Measurements from ENCODE around the gene KCNN1. TPM values are rescaled to one million over a fixed set of nuclear protein-coding genes. Genes with fewer than 3 reads are reported as not detected.

The KCNN1 gene
- total and polyA plus RNA-seq, 9 of the 15 experiments (the other 6 are each of a cell fraction or from before 2014, with no cell fraction given), result 0.01 to 6.2 (median 0.72) TPM

DNA sequence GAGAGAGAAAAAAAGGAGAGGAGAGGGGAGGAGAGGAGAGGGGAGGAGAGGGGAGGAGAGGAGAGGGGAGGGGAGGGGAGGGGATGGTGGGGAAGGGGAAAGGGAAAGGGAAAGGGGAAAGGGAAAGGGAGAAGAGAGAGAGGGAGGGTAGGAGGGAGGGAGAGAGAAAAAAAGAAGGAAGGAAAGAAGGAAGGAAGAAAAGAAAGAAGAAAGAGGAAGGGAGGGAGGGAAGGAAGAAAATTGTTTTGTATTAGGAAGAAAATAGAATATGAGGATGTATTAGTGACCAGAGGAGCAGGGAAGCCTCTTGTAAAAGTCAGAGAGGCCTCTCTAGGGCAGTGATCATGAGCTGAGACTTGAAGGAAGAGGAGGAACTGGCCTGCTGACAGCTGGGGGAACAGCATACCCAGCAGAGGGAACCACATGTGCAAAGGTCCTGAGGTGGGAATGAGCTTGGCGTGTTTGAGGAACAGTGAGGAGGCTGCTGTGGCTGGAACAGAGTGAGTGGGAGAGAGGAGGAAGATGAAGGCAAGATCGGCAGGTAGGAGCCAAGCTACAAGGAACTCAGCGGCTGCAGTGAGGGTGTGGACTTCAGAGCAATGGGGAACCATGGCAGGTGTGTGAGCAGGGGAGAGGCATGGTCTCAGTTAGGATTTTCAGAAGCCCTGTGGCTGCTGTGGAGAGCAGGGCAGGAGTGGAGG is 9.6 kb upstream of the KCNN1 start (continued):
- TF ChIP-seq BMI1 (IDR thresholded peaks at IDR 0.05; ENCODE audit: low read length), result no peak
- TF ChIP-seq ZNF224 (CRISPR knock-in tag; IDR thresholded peaks at IDR 0.05), result no peak
- TF ChIP-seq POLR3G (IDR thresholded peaks at IDR 0.05; ENCODE audit: extremely low read depth, insufficient read length, insufficient replicate concordance), result no peak
- no peak for TF ChIP-seq EHMT2 (IDR thresholded peaks at IDR 0.05)
- TF ChIP-seq SMARCA5 (IDR thresholded peaks at IDR 0.05), result peak; percentile 92
- TF ChIP-seq HSF4 (CRISPR knock-in tag; IDR thresholded peaks at IDR 0.05; ENCODE audit: borderline replicate concordance), result no peak
- TF ChIP-seq ZNF239 (CRISPR knock-in tag; IDR thresholded peaks at IDR 0.05), result no peak
- TF ChIP-seq MCM2 (IDR thresholded peaks at IDR 0.05; ENCODE audit: low read depth), result no peak
- TF ChIP-seq KDM2B (CRISPR knock-in tag; IDR thresholded peaks at IDR 0.05), result no peak
- TF ChIP-seq SUPT5H (IDR thresholded peaks at IDR 0.05), result no peak
- TF ChIP-seq, protein P1, sequence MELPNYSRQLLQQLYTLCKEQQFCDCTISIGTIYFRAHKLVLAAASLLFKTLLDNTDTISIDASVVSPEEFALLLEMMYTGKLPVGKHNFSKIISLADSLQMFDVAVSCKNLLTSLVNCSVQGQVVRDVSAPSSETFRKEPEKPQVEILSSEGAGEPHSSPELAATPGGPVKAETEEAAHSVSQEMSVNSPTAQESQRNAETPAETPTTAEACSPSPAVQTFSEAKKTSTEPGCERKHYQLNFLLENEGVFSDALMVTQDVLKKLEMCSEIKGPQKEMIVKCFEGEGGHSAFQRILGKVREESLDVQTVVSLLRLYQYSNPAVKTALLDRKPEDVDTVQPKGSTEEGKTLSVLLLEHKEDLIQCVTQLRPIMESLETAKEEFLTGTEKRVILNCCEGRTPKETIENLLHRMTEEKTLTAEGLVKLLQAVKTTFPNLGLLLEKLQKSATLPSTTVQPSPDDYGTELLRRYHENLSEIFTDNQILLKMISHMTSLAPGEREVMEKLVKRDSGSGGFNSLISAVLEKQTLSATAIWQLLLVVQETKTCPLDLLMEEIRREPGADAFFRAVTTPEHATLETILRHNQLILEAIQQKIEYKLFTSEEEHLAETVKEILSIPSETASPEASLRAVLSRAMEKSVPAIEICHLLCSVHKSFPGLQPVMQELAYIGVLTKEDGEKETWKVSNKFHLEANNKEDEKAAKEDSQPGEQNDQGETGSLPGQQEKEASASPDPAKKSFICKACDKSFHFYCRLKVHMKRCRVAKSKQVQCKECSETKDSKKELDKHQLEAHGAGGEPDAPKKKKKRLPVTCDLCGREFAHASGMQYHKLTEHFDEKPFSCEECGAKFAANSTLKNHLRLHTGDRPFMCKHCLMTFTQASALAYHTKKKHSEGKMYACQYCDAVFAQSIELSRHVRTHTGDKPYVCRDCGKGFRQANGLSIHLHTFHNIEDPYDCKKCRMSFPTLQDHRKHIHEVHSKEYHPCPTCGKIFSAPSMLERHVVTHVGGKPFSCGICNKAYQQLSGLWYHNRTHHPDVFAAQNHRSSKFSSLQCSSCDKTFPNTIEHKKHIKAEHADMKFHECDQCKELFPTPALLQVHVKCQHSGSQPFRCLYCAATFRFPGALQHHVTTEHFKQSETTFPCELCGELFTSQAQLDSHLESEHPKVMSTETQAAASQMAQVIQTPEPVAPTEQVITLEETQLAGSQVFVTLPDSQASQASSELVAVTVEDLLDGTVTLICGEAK (IDR thresholded peaks at IDR 0.05), result no peak
- TF ChIP-seq, protein P1 (CRISPR knock-in tag; IDR thresholded peaks at IDR 0.05), result no peak
- TF ChIP-seq, protein P2, sequence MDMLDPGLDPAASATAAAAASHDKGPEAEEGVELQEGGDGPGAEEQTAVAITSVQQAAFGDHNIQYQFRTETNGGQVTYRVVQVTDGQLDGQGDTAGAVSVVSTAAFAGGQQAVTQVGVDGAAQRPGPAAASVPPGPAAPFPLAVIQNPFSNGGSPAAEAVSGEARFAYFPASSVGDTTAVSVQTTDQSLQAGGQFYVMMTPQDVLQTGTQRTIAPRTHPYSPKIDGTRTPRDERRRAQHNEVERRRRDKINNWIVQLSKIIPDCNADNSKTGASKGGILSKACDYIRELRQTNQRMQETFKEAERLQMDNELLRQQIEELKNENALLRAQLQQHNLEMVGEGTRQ (CRISPR knock-in tag; IDR thresholded peaks at IDR 0.05), result no peak
- TF ChIP-seq RNF2 (IDR thresholded peaks at IDR 0.05), result no peak
- 0 out of 4 replicates have a peak, but pooled peaks of 1 of the 2 experiments have one; percentile 46 for TF ChIP-seq RCOR1 (IDR thresholded peaks at IDR 0.05; ENCODE audit: borderline replicate concordance in 1 of 2, low read depth in 2 of 2, low read length in 2 of 2)
- TF ChIP-seq, protein P3, sequence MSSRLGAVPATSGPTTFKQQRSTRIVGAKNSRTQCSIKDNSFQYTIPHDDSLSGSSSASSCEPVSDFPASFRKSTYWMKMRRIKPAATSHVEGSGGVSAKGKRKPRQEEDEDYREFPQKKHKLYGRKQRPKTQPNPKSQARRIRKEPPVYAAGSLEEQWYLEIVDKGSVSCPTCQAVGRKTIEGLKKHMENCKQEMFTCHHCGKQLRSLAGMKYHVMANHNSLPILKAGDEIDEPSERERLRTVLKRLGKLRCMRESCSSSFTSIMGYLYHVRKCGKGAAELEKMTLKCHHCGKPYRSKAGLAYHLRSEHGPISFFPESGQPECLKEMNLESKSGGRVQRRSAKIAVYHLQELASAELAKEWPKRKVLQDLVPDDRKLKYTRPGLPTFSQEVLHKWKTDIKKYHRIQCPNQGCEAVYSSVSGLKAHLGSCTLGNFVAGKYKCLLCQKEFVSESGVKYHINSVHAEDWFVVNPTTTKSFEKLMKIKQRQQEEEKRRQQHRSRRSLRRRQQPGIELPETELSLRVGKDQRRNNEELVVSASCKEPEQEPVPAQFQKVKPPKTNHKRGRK (tag; IDR thresholded peaks at IDR 0.05), result peak; percentile 82

All from K562 (cell line).